ENCODE results near the gene EPS15.
"Not testable (repeated sequence)": the region's sequence is repeated elsewhere in the genome, so short reads cannot be mapped to it uniquely, and the experiment has no call there.

Gene EPS15

DNA sequence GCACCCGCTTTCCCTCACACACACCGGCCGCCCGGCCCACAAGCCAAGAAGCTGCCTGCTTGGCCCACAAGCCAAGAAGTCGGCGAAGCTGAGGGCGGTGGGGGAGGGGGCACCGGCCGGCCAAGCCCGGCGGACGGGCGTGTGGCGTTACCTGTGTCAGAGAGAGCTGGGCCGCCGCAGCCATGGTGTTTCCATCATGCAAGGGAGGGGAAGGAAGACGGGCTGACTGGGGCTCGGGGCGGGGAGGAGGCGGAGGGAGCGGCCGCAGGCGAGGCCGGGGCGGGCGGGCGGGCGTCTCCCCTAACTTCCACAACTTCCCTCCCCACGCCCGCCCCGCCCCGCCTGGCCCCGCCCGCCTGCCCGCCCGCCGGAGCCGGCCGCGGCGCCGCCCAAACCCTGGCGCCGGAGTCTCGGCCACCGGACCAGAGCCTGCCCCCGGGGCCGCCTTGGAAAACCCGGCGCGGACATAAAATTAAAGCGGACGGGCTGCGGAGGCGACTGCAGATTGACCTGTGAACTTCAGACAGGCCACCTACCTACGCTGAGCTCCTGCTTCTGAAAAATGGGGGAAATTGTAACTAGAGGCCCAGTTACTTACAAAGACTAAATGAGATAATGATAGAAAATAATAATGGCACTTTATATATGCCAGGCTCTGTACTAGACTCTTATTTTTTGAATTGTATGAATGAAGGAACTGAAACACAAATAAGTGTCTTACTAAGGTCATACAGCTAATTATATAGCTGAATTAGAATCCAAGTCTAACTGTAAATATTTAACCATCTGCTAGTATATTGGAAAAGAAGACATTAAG, at the start of gene EPS15:
Gene EPS15, minus strand, starts transcription at position 219 of the 817 bp plus-strand sequence. Its CDS starts 35 bp downstream, at position 184.
- Histone ChIP-seq H3K4me1 (ENCODE audit: insufficient read depth, low read length) (peaks cover 24% of the 10 kb centered on the region), H3K27me3 (ENCODE audit: insufficient read depth, low read length) (no peaks in the 10 kb centered on the region)

DNA sequence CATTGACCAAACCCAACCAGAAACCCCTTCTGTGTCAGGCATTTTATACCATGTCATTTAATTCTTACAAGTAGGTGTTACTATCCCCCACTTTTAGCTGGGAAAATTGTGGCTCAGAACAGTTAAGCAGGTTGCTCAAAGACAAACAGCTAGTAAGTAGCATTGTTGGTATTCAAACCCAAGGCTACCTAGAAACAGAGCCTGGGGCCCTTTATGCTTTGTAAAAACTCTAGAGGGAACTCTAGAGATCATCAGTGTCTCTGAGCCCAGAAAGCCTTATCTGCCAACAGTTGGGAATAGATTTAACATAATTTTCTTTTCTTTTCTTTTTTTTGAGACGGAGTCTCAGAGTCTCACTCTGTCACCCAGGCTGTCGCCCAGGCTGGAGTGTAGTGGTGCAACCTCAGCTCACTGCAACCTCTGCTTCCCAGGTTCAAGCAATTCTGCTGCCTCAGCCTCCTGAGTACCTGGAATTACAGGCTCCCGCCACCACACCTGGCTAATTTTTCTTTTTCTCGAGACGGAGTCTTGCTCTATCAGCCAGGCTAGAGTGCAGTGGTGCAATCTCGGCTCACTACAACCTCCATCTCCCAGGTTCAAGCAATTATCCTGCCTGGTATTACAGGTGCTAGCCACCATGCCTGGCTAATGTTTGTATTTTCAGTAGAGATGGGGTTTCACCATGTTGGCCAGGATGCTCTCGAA, 49.3 kb upstream of the EPS15 start:
- Histone ChIP-seq H3K4me3 (ENCODE audit: low read length) (no peak overlapping the region), H3K4me1 (ENCODE audit: insufficient read depth, low read length) (no peaks in the 10 kb centered on the region), H3K36me3 (ENCODE audit: insufficient read depth, low read length) (no peaks in the 10 kb centered on the region), H2AFZ (ENCODE audit: low read depth, low read length) (no peak overlapping the region), H3K9me3 (ENCODE audit: low read length) (no peaks in the 10 kb centered on the region), H3K27me3 (ENCODE audit: insufficient read depth, low read length) (peaks cover 4% of the 10 kb centered on the region)

More for the DNA sequence above, at the start of gene EPS15:
- Histone ChIP-seq H2AFZ (ENCODE audit: low read depth, low read length) (peak within 1 kb of the TSS; percentile 97), H3K4me3 (ENCODE audit: low read length) (peak within 1 kb of the TSS; percentile 84), H3K36me3 (ENCODE audit: insufficient read depth, low read length) (no peaks in the 10 kb centered on the region), H3K9me3 (ENCODE audit: low read length) (no peaks in the 10 kb centered on the region)

DNA sequence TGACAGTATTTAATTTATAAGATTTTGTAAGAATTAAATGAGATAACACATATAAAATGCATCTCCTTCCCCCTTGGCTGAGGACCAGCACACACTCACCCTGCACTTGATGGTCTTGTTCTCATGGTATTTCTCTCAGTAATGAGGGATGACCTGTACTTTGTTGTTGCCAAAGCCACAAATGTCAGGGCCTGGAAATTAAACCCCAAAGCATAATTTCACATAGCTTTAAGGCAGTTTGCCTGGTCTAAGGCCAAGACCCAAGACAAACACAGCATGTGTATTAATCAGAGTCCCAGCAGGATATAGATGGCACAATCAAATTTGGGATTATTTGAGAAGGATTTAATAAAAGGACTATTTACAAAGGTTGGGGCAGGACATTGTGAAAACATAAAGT, 48.6 kb upstream of the EPS15 start:
- Histone ChIP-seq H3K27me3 (ENCODE audit: insufficient read depth, low read length) (peaks cover 4% of the 10 kb centered on the region), H3K9me3 (ENCODE audit: low read length) (no peaks in the 10 kb centered on the region), H3K4me1 (ENCODE audit: insufficient read depth, low read length) (no peaks in the 10 kb centered on the region)

DNA sequence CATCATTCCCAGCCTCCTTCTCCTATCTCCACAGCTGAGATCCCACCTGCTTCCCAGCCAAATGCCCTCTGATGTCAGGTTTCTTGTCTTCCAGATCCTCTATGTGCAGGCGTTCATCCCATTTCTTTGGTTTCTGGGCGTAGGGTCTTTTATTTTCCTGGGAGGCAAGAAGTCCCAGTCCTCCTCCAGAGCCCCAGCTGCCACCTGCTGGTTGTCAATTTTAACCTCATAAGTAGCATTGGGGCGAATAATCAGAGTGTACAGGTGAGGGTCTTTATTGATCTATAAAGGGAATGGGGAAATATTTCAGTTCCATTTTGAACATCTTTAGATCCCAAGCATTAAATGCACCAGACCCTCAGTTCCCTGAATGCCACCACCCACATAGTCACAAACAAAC, 47.2 kb upstream of the EPS15 start:
- Histone ChIP-seq H2AFZ (ENCODE audit: low read depth, low read length) (no peak overlapping the region), H3K9me3 (ENCODE audit: low read length) (no peaks in the 10 kb centered on the region), H3K36me3 (ENCODE audit: insufficient read depth, low read length) (no peaks in the 10 kb centered on the region), H3K4me3 (ENCODE audit: low read length) (no peak overlapping the region), H3K27me3 (ENCODE audit: insufficient read depth, low read length) (peaks cover 4% of the 10 kb centered on the region), H3K4me1 (ENCODE audit: insufficient read depth, low read length) (no peaks in the 10 kb centered on the region)

More for the DNA sequence above, 48.6 kb upstream of the EPS15 start:
- Histone ChIP-seq H3K36me3 (ENCODE audit: insufficient read depth, low read length) (no peaks in the 10 kb centered on the region), H3K4me3 (ENCODE audit: low read length) (no peak overlapping the region), H2AFZ (ENCODE audit: low read depth, low read length) (no peak overlapping the region)

DNA sequence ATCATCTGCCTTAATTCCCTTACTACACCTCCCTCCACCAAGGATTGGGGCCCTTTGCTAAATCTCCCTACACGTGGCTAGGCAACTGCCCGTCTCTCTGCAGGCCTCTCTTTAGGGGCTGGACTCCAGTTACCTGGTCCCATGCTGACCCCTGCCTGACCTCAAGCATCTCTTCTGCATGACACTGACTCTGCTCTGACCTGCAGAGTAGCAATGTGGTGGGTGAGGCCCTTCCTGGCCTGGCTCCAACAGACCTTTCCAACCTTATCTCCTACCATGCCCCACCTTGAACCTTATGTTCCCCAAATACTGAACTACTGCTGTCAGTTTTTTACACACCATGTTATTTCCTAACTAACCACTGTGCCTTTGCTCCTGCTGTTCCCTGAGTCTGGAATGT, 45.9 kb upstream of the EPS15 start:
- Histone ChIP-seq H3K27me3 (ENCODE audit: insufficient read depth, low read length) (peaks cover 4% of the 10 kb centered on the region), H3K36me3 (ENCODE audit: insufficient read depth, low read length) (no peaks in the 10 kb centered on the region), H2AFZ (ENCODE audit: low read depth, low read length) (no peak overlapping the region), H3K9me3 (ENCODE audit: low read length) (no peaks in the 10 kb centered on the region), H3K4me3 (ENCODE audit: low read length) (no peak overlapping the region), H3K4me1 (ENCODE audit: insufficient read depth, low read length) (no peaks in the 10 kb centered on the region)

DNA sequence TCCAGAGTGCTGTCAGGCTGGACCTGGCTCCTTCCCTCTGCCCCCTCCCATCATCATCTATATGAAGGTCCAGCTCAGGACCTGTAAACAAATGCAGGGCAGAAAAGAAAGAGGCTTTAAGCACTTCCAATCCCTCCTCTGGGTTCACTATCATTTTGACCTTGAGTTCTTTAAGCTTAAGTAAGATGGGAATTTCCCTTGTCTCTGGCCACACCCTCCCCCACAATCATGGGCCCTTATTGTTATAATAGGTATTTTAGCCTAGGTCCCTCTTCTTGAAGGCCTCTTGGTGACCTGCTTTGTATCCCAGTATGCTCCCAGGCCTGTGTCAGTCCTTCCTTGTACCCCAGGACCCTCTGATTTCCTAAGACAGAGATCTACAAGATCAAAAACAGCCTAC, 45.1 kb upstream of the EPS15 start:
- no peaks in the 10 kb centered on the region for H3K9me3 ChIP-seq (ENCODE audit: low read length)
- no peak overlapping the region for H3K4me3 ChIP-seq (ENCODE audit: low read length)
- no peaks in the 10 kb centered on the region for H3K4me1 ChIP-seq (ENCODE audit: insufficient read depth, low read length)
- peaks cover 4% of the 10 kb centered on the region for H3K27me3 ChIP-seq (ENCODE audit: insufficient read depth, low read length)
- no peaks in the 10 kb centered on the region for H3K36me3 ChIP-seq (ENCODE audit: insufficient read depth, low read length)
- no peak overlapping the region for H2AFZ ChIP-seq (ENCODE audit: low read depth, low read length)

DNA sequence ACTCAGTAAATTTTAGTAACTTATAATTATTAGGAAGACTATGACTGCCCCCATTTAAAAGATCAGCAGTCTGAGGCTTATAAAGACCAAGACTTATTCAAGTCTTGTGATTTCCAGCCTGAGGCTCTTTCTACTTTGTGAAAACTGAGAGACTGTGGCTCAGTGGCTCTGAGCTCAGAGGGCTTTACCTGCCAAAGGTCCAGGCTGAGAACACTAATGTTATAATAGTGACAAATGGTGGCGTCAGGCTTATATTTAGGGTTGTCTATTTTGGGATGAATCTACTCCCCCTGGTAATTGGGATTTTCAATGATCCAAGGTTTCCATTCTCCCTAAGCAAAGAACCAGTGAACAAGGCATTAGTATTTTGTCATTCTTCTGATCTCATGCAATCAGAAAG, 42.6 kb upstream of the EPS15 start:
- no peak overlapping the region for H2AFZ ChIP-seq (ENCODE audit: low read depth, low read length)
- H3K4me3 ChIP-seq (ENCODE audit: low read length): no peak overlapping the region
- no peaks in the 10 kb centered on the region for H3K9me3 ChIP-seq (ENCODE audit: low read length)
- no peaks in the 10 kb centered on the region for H3K36me3 ChIP-seq (ENCODE audit: insufficient read depth, low read length)
- H3K27me3 ChIP-seq (ENCODE audit: insufficient read depth, low read length): peaks cover 4% of the 10 kb centered on the region
- peaks cover 2% of the 10 kb centered on the region for H3K4me1 ChIP-seq (ENCODE audit: insufficient read depth, low read length)

DNA sequence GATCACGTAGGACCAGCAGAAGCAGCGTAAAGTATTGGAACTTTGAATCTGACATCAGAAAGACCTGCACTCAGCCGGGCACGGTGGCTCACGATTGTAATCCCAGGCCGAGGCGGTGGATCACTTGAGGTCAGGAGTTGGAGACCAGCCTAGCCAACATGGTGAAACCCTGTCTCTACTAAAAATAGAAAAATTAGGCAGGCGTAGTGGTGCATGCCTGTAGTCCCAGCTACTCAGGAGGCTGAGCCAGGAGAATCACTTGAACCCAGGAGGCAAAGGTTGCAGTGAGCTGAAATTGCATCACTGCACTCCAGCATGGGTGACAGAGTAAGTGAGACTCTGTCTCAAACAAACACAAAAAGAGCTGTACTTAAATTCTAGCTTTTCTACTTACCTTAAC, 41.8 kb upstream of the EPS15 start:
- H3K4me1 ChIP-seq (ENCODE audit: insufficient read depth, low read length); H3K9me3 ChIP-seq (ENCODE audit: low read length): not testable (repeated sequence)

DNA sequence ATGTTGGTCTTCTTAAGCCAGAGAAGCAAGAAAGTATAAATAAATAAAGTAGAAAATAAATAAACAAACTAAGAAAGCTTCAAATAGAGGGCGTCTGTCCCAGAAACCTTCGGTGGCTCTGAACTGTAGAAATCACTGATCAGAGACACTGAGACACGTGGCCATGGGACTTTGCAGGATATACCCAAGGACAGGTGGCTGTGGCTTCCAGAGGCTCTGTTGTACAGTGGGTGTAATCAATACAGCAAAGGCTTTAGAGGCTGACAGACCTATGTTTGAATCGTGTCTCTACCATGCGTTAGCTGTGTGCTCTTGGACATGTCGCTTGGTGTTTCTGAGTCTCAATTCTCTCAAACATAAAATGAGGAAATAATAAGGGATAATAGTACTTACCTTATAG, 41.0 kb upstream of the EPS15 start:
- Histone ChIP-seq H3K36me3 (ENCODE audit: insufficient read depth, low read length) (no peaks in the 10 kb centered on the region), H3K9me3 (ENCODE audit: low read length) (no peaks in the 10 kb centered on the region), H3K27me3 (ENCODE audit: insufficient read depth, low read length) (peaks cover 1% of the 10 kb centered on the region), H3K4me3 (ENCODE audit: low read length) (no peak overlapping the region), H3K4me1 (ENCODE audit: insufficient read depth, low read length) (peaks cover 2% of the 10 kb centered on the region), H2AFZ (ENCODE audit: low read depth, low read length) (no peak overlapping the region)

More for the DNA sequence above, 41.8 kb upstream of the EPS15 start:
- H3K36me3 ChIP-seq (ENCODE audit: insufficient read depth, low read length); H3K4me3 ChIP-seq (ENCODE audit: low read length); H3K27me3 ChIP-seq (ENCODE audit: insufficient read depth, low read length); H2AFZ ChIP-seq (ENCODE audit: low read depth, low read length): not testable (repeated sequence)

DNA sequence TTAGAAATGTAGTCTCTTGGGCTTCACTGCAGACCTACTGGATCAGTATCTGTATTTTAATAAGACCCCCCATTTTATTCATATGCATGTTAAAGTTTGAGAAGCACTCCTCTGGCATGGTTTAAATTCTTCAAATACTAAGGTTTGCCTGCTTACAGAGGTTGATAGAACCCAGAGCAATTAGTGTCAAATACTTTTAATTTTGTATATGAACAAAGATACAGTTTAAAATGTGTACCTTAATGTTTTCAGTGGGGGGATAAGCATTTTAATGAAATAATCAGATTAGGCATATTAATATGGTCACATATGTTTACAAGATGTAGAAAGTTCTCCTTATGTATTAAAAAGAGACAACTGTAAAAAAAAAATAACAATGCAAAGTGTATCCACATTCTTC, 40.4 kb upstream of the EPS15 start:
- peaks cover 2% of the 10 kb centered on the region for H3K4me1 ChIP-seq (ENCODE audit: insufficient read depth, low read length)
- no peaks in the 10 kb centered on the region for H3K27me3 ChIP-seq (ENCODE audit: insufficient read depth, low read length)
- no peaks in the 10 kb centered on the region for H3K36me3 ChIP-seq (ENCODE audit: insufficient read depth, low read length)
- no peaks in the 10 kb centered on the region for H3K9me3 ChIP-seq (ENCODE audit: low read length)
- no peak overlapping the region for H2AFZ ChIP-seq (ENCODE audit: low read depth, low read length)
- H3K4me3 ChIP-seq (ENCODE audit: low read length): no peak overlapping the region

DNA sequence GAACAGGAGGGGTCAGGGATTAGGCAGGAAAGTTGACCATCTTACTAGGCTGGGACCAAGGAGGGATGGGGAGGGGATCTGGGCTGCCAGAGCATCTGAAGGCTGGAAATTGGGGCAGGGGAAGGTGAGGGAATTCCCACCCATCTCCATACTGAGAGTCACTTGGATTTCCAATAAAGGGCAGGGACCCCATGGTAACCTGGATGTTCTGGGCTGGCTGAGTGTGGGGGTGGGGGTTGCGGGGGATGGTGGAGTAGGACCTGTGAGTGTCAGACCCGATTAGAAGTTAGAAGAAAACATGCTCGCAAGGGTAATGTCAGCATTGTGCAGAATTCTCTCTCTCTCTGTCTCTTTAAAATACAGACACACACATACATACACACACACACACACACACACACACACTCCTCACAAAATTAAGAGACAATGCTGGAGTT, 40.0 kb upstream of the EPS15 start:
- Histone ChIP-seq H3K9me3 (ENCODE audit: low read length) (no peaks in the 10 kb centered on the region), H3K4me3 (ENCODE audit: low read length) (no peak overlapping the region), H3K27me3 (ENCODE audit: insufficient read depth, low read length) (no peaks in the 10 kb centered on the region), H2AFZ (ENCODE audit: low read depth, low read length) (no peak overlapping the region), H3K36me3 (ENCODE audit: insufficient read depth, low read length) (no peaks in the 10 kb centered on the region), H3K4me1 (ENCODE audit: insufficient read depth, low read length) (peaks cover 2% of the 10 kb centered on the region)

DNA sequence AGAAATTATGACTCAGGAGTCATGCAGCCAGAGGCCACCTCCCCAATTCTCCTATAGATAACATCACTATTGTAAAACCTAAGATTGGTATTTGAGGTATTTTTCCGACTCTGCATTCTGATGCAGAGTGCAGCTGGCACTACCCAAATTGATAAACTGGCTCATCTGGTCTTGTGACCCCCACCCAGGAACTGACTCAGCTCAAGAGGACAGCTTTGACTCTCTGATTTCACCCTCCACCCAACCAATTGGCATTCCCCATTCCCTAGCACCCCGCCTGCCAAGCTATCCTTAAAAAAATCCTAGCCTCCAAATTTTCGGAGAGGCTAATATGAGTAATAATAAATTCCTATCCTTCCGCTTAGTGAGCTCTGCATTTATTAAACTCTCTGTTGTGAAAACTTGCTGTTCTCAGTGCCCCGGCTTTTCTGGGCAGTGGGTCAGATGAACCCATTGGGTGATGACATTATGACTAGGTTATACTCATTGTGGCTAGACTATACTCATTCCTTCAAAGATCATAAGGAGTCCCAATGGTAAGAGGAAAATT, 39.4 kb upstream of the EPS15 start:
- no peaks in the 10 kb centered on the region for H3K9me3 ChIP-seq (ENCODE audit: low read length)
- H2AFZ ChIP-seq (ENCODE audit: low read depth, low read length): no peak overlapping the region
- H3K4me3 ChIP-seq (ENCODE audit: low read length): no peak overlapping the region
- H3K4me1 ChIP-seq (ENCODE audit: insufficient read depth, low read length): peaks cover 2% of the 10 kb centered on the region
- no peaks in the 10 kb centered on the region for H3K36me3 ChIP-seq (ENCODE audit: insufficient read depth, low read length)
- no peaks in the 10 kb centered on the region for H3K27me3 ChIP-seq (ENCODE audit: insufficient read depth, low read length)

DNA sequence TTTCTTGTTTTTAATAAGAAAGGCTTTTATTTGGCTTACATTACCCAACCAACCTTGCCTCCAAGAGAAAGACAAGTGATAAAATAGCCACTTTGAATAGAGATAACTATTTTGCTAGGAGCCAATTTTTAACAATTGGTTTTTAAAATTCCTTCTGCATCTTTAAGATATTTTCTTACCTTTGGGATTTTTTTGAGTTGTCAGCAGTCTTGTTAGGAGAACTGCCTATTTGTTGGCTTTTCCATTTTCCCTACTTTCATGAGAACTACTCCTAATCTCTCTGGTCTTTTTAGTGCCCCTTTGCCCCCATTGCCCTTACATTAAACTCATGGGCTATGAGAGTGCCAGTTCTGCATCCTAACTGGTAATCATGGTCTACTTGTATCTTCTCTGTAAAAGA, 38.1 kb upstream of the EPS15 start:
- Histone ChIP-seq H3K4me1 (ENCODE audit: insufficient read depth, low read length) (peaks cover 2% of the 10 kb centered on the region), H2AFZ (ENCODE audit: low read depth, low read length) (no peak overlapping the region), H3K9me3 (ENCODE audit: low read length) (no peaks in the 10 kb centered on the region), H3K27me3 (ENCODE audit: insufficient read depth, low read length) (no peaks in the 10 kb centered on the region), H3K4me3 (ENCODE audit: low read length) (no peak overlapping the region), H3K36me3 (ENCODE audit: insufficient read depth, low read length) (no peaks in the 10 kb centered on the region)

Data from neuron (in vitro differentiated cells).